ENCODE measurements around the gene HOMEZ. TPM values are rescaled to one million over a fixed set of nuclear protein-coding genes. Genes with fewer than 3 reads are reported as not detected.
"Not testable (repeated sequence)": the region's sequence is repeated elsewhere in the genome, so short reads cannot be mapped to it uniquely, and the experiment has no call there.

The HOMEZ gene
- polyA plus RNA-seq, 10 donors, result 8.1 to 11.5 (median 9.8) TPM

DNA sequence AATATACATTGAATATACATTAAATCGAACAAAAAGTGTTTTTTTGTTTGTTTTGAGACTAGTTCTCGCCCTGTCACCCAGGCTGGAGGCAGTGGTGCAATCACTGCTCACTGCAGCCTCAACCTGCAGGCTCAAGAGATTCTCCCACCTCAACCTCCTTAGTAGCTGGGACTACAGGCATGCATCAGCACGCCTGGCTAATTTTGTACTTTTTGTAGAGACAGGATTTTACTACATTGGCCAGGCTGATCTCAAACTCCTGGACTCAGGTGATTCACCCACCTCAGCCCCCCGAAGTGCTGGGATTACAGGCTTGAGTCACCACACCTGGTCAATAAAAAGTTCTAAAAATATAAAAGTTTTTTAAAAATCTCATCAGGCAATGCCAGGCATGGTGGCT, 58.4 kb downstream of the HOMEZ start:
- no peak for DNase-seq

DNA sequence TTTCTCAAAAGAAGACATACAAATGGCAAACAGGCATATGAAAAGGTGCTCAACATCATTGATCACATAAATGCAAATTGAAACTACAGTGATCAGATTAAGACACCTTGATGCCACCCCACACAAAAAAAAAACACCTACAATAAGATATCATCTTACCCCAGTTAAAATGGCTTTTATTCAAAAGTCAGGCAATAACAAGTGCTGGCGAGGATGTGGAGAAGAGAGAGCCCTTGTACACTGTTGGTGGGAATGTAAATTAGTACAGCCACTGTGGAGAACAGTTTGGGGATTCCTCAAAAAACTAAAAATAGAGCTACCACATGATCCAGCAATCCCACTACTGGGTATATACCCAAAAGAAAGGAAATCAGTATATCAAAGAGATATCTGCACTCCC, 61.0 kb downstream of the HOMEZ start:
- not testable (repeated sequence) for DNase-seq

Other genes with a start within 250 kb of the HOMEZ start
- not detected for gene PSMB11, start 243.9 kb downstream of the HOMEZ start, polyA plus RNA-seq (ENCODE audit: insufficient read length in 10 of 10)
- 1 to 10 TPM; 2.8 to 5.5 (median 3.8) TPM for gene CDH24, start 228.6 kb downstream of the HOMEZ start, polyA plus RNA-seq (ENCODE audit: insufficient read length in 10 of 10)
- 100 to 1,000 TPM; 103 to 183 (median 143) TPM for gene ACIN1, start 191.0 kb downstream of the HOMEZ start, polyA plus RNA-seq (ENCODE audit: insufficient read length in 10 of 10)
- 10 to 100 TPM; 43.6 to 66.0 (median 52.5) TPM for gene C14orf119, start 190.6 kb downstream of the HOMEZ start, polyA plus RNA-seq (ENCODE audit: insufficient read length in 10 of 10)
- not detected for gene CIROP, start 181.1 kb downstream of the HOMEZ start, polyA plus RNA-seq (ENCODE audit: insufficient read length in 10 of 10)
- under 1 TPM in 6 of 10 donors, not detected in 4; 0.13 to 0.25 (median 0.18) TPM for gene CEBPE, start 166.9 kb downstream of the HOMEZ start, polyA plus RNA-seq (ENCODE audit: insufficient read length in 10 of 10)
- gene SLC7A8, start 102.5 kb downstream of the HOMEZ start, polyA plus RNA-seq (ENCODE audit: insufficient read length in 10 of 10), result 10 to 100 TPM in 2 of 10 donors, 1 to 10 TPM in 8; 3.5 to 15.3 (median 4.0) TPM
- under 1 TPM in 3 of 10 donors, not detected in 7; 0.28 to 0.80 (median 0.35) TPM for gene RNF212B, start 48.2 kb downstream of the HOMEZ start, polyA plus RNA-seq (ENCODE audit: insufficient read length in 10 of 10)
- gene PPP1R3E, start 16.7 kb upstream of the HOMEZ start, polyA plus RNA-seq (ENCODE audit: insufficient read length in 10 of 10), result 10 to 100 TPM in 8 of 10 donors, 1 to 10 TPM in 2; 9.4 to 24.3 (median 13.4) TPM
- 10 to 100 TPM; 28.1 to 36.6 (median 30.8) TPM for gene BCL2L2, start 20.7 kb upstream of the HOMEZ start, polyA plus RNA-seq (ENCODE audit: insufficient read length in 10 of 10)
- 100 to 1,000 TPM in 7 of 10 donors, 10 to 100 TPM in 3; 88.9 to 153 (median 105) TPM for gene PABPN1, start 35.3 kb upstream of the HOMEZ start, polyA plus RNA-seq (ENCODE audit: insufficient read length in 10 of 10)
- gene SLC22A17, start 66.8 kb upstream of the HOMEZ start, polyA plus RNA-seq (ENCODE audit: insufficient read length in 10 of 10), result 10 to 100 TPM; 15.7 to 27.6 (median 20.1) TPM
- 10 to 100 TPM; 36.1 to 52.0 (median 41.6) TPM for gene EFS, start 79.0 kb upstream of the HOMEZ start, polyA plus RNA-seq (ENCODE audit: insufficient read length in 10 of 10)
- not detected for gene IL25, start 86.7 kb upstream of the HOMEZ start, polyA plus RNA-seq (ENCODE audit: insufficient read length in 10 of 10)
- gene CMTM5, start 90.9 kb upstream of the HOMEZ start, polyA plus RNA-seq (ENCODE audit: insufficient read length in 10 of 10), result 1 to 10 TPM in 8 of 10 donors, under 1 TPM in 2; 0.76 to 3.2 (median 2.1) TPM
- 10 to 100 TPM in 1 of 10 donors, 1 to 10 TPM in 9; 2.1 to 10.6 (median 5.5) TPM for gene MYH6, start 122.1 kb upstream of the HOMEZ start, polyA plus RNA-seq (ENCODE audit: insufficient read length in 10 of 10)
- gene MYH7, start 149.5 kb upstream of the HOMEZ start, polyA plus RNA-seq (ENCODE audit: insufficient read length in 10 of 10), result 1,000 to 10,000 TPM in 2 of 10 donors, 100 to 1,000 TPM in 8; 165 to 1,219 (median 676) TPM
- 10 to 100 TPM; 33.5 to 44.0 (median 38.0) TPM for gene NGDN, start 183.6 kb upstream of the HOMEZ start, polyA plus RNA-seq (ENCODE audit: insufficient read length in 10 of 10)